ENCODE measurements around the gene L2HGDH.

Gene L2HGDH

GRCh38 chr14:50288146-50288545 is 23.9 kb downstream of the L2HGDH start:
- no peak for DNase-seq (ENCODE audit: low read depth in 2 of 2)

DNA sequence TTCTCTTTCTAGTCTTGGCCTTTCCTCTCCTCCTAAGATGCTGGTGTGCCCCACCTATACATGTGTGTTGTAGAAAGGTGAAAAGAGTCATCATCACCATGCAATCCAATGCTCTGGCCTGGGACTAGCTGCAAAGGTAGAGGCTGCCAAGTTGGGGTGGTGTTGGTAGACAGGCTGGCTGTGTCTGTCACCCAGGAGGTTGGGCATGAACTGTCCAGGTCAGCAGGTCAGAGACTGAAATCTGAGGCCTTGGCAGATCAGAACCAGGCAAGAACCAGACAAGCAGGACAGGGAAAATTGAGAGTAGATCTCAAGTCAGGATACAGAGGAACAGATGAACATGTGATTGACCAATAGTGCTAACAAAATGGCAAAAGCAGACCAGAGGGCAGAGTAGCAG is 26.2 kb downstream of the L2HGDH start:
- no peak for DNase-seq (ENCODE audit: low read depth in 2 of 2)

DNA sequence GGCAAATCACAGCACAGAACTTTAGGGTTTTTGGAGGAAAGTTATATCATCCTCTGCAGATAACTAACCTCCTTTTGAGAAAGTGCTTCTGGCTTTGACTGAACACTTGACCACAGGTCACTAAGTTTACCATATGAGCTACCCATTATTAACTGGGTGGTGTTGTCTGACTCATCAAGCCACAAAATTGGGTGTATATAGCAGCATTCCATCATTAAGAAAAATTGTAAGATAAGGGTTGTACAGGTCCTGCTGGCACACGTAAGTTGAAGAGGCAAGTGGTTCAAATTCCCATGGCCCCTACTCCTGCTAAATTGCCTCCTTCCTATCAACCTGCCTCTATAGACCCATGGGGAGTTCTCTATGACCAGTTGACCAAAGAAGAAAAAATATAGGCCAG is 39.5 kb downstream of the L2HGDH start:
- DNase-seq (ENCODE audit: low read depth in 2 of 2), result no peak

- DNase-seq (ENCODE audit: low read depth in 2 of 2), result no peak
These were observed 41.1 kb downstream of the L2HGDH start for GRCh38 chr14:50270932-50271331.

- DNase-seq (ENCODE audit: low read depth in 2 of 2), result no peak
These were observed 47.0 kb downstream of the L2HGDH start for GRCh38 chr14:50265029-50265428.

GRCh38 chr14:50263321-50263720 is 48.7 kb downstream of the L2HGDH start:
- no peak for DNase-seq (ENCODE audit: low read depth in 2 of 2)

- no peak for DNase-seq (ENCODE audit: low read depth in 2 of 2)
These were observed 49.2 kb downstream of the L2HGDH start for GRCh38 chr14:50262865-50263264.

GRCh38 chr14:50260511-50260910 is 51.5 kb downstream of the L2HGDH start:
- DNase-seq (ENCODE audit: low read depth in 2 of 2), result no peak

- DNase-seq (ENCODE audit: low read depth in 2 of 2), result no peak
These were observed 52.0 kb downstream of the L2HGDH start for GRCh38 chr14:50260072-50260471.

- DNase-seq (ENCODE audit: low read depth in 2 of 2), result no peak
These were observed 54.3 kb downstream of the L2HGDH start for GRCh38 chr14:50257732-50258131.

DNA sequence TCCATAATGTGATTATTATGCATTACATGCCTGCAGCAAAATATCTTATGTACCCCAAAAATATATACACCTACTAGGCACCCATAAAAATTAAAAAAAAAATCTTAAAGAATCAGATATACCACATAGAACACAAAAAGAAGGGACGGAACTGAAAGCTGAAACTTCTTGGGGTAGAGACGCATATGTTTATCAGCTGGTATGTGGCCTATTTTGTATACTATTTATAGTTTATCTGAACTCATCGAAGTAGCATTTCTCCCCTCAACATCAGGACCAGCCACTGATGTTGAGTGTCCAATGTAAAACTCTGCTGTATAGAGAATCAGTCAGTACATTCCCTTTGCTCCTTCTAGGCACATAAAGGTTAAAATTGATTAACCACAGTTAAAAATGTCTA is 57.8 kb downstream of the L2HGDH start:
- no peak for DNase-seq (ENCODE audit: low read depth in 2 of 2)

DNA sequence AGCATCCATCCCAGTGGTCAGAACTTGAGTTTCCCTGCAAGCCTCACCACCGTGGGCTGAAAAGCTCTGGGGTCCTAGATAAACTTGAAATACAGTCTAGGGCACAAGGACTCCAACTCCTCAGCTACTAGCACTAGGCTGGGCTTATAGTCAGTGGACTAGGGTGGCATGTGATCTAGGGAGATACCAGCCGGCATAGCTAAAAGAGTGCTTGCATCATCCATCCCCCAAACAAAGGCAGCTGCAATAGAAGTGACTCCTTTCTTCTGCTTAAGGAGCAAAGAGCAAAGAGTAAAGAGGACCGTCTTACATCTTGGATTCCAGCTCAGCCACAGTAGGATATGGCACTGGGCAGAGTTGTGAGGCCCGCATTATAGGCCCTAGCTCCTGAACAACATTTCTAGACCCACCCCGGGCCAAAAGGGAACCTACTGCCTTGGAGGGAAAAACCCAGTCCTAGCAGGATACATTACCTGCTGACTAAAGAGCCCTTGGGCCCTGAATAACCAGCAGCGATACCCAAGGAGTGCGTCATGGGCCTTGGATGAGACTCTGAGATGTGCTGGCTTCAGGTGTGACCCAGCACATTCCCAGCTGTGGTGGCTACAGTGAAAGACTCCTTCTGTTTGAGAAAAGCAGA is 62.8 kb downstream of the L2HGDH start:
- DNase-seq (ENCODE audit: low read depth in 2 of 2), result no peak

DNA sequence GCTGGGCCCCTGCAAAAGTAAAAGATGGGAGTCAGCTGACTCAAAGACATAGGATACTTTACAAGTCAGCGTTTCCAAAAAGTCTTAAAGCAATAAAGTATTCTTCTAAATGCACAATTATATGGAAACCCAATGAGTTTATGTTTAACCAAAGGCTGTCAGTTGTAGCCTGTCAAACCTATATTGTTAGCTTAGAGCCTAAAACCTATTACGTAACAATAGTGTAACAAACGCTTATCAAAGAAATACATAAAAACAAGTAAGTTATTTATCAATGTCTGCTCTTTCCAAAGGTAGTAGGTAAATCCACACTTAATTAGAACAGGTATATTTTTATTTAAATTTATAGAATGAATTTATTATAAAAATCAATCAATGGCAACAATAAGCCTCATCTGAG is 64.8 kb downstream of the L2HGDH start:
- no peak for DNase-seq (ENCODE audit: low read depth in 2 of 2)

DNA sequence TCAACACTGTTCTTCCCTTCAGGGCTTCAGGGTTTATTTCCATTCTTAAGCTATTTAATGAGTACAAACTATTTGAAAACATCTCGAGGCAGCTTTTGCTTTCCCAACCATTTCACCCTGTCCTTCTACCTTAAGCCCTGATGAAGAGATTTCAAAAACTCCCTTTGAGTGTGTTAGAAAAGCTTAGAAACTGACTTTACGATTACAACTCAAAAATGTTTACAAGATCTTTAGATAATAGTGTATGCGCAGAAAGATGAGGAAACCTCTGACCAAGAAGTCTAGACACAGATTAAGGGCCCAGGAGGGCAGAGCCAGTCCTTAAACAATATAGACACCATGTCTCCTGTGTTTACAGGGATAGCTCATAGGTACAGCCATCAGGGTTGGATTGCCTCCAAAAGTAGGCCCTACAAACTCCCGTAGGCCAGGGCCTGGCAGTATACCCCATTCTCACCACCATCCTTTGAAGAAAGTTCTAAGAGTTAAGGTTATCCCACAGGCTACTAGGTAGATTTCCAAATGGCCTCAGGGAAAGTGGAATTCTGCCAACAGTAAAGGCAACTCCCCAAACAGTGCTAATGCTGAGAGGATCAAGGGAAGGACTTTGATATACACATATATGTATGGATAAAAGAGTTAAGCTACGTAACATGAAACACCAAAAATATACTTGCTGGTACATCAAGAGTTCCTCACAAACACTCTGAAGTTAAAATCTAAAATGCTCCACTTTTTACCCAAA is 69.3 kb downstream of the L2HGDH start:
- no peak for DNase-seq (ENCODE audit: low read depth in 2 of 2)

DNA sequence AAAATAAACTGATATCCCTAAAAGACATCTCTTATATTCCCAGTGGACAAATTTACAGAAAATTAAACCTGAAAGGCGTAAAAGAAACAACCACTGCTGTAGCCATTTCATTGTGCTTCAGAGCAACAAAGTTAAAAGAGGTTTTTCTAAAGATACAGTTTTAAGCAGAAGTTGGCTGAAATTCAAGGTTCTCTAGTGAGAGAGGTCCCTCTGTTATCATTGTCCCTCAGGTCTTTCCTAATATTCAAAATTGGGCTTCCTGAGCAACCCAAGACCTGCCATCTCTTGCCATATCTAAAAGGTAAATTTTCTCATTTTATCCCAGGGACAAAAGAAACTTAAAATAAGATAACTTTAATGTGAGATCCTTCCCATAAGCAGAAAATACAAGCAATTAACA is 69.9 kb downstream of the L2HGDH start:
- no peak for DNase-seq (ENCODE audit: low read depth in 2 of 2)

GRCh38 chr14:50237427-50237826 is 74.6 kb downstream of the L2HGDH start:
- DNase-seq (ENCODE audit: low read depth in 2 of 2), result no peak

DNA sequence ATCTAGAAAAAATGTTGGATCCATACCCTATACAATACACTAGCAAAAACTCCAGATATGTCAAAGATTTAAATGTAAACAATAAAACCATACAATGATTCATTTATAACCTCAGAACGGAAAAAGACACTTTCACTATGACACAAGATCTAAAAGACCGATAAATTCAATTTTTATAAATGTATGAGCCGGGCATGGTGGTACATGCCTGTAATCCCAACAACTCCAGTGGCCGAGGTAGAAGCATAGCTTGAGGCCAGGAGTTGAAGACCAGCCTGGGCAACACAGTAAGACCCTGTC is 78.1 kb downstream of the L2HGDH start:
- no peak for DNase-seq (ENCODE audit: low read depth in 2 of 2)

- no peak for DNase-seq (ENCODE audit: low read depth in 2 of 2)
These were observed 78.7 kb downstream of the L2HGDH start for GRCh38 chr14:50233166-50233950.

DNA sequence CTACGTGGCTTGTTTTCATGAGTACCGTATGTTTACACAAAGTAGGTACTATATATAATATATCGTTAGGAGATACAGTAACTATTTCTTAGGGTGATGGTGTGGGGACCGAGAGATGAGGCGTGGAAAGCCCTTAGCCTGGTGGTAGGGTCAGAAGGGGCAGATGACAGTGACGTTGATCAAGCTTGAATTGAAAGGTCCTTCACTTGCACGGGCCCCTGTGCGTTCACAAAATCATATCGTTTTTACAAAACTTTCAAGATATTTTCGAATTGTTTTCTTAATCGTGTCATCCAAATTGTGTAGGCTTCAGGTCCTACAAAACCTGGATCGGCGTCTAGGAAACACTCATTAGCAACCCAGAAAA is 79.8 kb downstream of the L2HGDH start:
- DNase-seq (ENCODE audit: low read depth in 2 of 2), result no peak

DNA sequence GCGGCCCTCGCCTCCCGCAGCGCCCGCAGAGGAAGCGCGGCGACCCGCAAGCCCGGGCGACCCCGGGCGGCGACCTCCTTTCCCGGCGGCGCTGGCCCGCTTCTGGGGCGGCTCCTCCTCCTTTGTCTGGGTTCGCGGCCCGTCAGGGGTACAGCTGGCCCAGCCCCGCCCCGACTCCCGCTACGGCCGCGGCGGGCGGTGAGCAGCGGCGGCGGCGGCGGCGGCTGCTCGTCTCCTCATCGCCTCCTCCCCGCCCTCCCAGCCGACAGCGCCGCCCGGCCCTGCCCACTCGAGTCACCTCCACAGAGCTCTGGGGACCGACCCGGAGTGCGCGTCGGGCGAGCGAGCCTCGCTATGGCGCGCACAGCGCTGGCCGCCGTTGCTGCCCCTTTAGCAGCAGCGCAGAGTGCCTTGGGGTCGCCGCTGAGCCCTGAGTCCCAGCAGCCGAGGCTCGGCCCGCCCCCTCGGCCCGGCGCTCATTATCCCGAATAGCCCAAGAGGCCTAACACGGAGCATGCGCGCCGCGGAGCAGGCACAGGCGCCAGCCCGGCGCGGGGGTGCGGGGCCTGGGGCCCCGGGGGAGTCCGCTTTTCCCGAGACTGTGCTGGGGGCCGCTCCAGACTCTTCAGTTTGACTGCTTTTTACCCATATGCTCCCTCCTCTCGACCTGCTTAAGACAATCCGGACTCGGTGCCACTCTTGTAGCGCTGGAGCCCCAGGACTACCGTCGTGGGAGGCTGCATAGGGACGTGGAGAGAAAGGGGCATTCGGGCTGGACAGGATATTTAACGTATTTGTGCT is 80.4 kb downstream of the L2HGDH start, which contains the start of gene SOS2:
TSS of gene SOS2 (minus strand) at position 104 of the 801 bp plus-strand sequence. CDS start 295 bp downstream, outside the sequence.
- DNase-seq (ENCODE audit: low read depth in 2 of 2), result peak; percentile 57 to 65

DNA sequence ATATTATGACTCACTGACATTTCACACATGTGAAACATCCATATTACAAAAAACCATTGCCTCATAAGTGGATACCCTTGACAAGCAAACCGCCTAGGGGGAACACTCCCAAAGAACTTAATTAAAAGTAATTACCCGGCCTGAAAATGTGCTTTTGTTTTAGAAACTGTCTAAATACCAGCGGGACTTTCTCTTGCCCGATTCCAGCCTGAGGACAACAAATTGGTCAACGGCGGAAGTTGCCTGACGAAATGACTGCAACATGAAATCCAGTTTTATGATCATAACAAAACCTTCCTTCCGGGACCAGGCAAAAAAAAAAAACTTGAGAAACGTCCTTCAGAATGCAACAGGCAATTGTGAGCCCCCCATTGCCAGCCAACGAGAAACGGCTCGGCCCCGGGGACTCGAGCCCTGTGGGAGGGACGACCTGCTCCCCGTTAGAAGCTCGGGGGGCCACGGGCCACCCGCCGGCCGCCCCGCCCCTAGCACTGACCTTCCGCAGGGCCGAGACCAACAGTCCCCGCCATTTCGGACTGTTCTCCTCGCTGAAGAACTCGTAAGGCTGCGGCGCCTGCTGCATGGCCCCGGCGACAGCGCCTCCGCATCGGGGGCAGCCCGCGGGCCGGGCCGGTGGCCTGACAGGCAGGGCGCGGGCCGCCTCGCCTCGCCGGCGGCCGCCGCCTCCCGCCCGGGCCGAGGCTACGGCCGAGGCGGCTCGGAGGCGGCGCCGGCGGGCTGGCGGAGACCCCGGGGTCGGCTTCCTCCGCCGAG is 81.1 kb downstream of the L2HGDH start:
- DNase-seq (ENCODE audit: low read depth in 2 of 2), result peak in 1 of 2 donors; percentile 4

GRCh38 chr14:50230401-50230700 is 81.7 kb downstream of the L2HGDH start:
- DNase-seq (ENCODE audit: low read depth in 2 of 2), result no peak
